ENCODE measurements around the gene IL7R. TPM values are rescaled to one million over a fixed set of nuclear protein-coding genes. Genes with fewer than 3 reads are reported as not detected.

Gene IL7R
- total RNA-seq, 2 donors from 2014 or later, result 3.1 to 3.2 TPM

GRCh38 chr5:35860686-35861085, 4.0 kb downstream of the IL7R start:
- H3K27me3 ChIP-seq, result no peaks in the 10 kb centered on the region
- no peak for TF ChIP-seq CTCF (IDR thresholded peaks at IDR 0.05)
- H3K4me1 ChIP-seq, result no peaks in the 10 kb centered on the region
- DNase-seq (ENCODE audit: low spot score), result no peak
- H3K9me3 ChIP-seq, result no peaks in the 10 kb centered on the region
- H3K36me3 ChIP-seq, result no peaks in the 10 kb centered on the region
- no peak overlapping the region for H3K27ac ChIP-seq
- H3K4me3 ChIP-seq, result no peak overlapping the region

- no peak overlapping the region for H3K4me3 ChIP-seq
- no peak for TF ChIP-seq CTCF (IDR thresholded peaks at IDR 0.05)
- H3K9me3 ChIP-seq, result no peaks in the 10 kb centered on the region
- no peaks in the 10 kb centered on the region for H3K36me3 ChIP-seq
- no peak for DNase-seq (ENCODE audit: low spot score)
- H3K27me3 ChIP-seq, result no peaks in the 10 kb centered on the region
- H3K27ac ChIP-seq, result no peak overlapping the region
- no peaks in the 10 kb centered on the region for H3K4me1 ChIP-seq
Observed at GRCh38 chr5:35861718-35862117, 5.0 kb downstream of the IL7R start.

- Histone ChIP-seq H3K27ac (no peak overlapping the region), H3K9me3 (no peaks in the 10 kb centered on the region), H3K27me3 (no peaks in the 10 kb centered on the region), H3K36me3 (no peaks in the 10 kb centered on the region), H3K4me1 (no peaks in the 10 kb centered on the region), H3K4me3 (no peak overlapping the region)
- TF ChIP-seq CTCF (IDR thresholded peaks at IDR 0.05), result no peak
- no peak for DNase-seq (ENCODE audit: low spot score)
Observed at GRCh38 chr5:35862126-35862525, 5.4 kb downstream of the IL7R start.

GRCh38 chr5:35863159-35863558, 6.5 kb downstream of the IL7R start:
- Histone ChIP-seq H3K27me3 (no peaks in the 10 kb centered on the region), H3K4me3 (no peak overlapping the region), H3K9me3 (no peaks in the 10 kb centered on the region), H3K27ac (no peak overlapping the region), H3K4me1 (no peaks in the 10 kb centered on the region), H3K36me3 (no peaks in the 10 kb centered on the region)
- DNase-seq (ENCODE audit: low spot score), result no peak
- no peak for TF ChIP-seq CTCF (IDR thresholded peaks at IDR 0.05)

- H3K9me3 ChIP-seq, result no peaks in the 10 kb centered on the region
- no peaks in the 10 kb centered on the region for H3K36me3 ChIP-seq
- TF ChIP-seq CTCF (IDR thresholded peaks at IDR 0.05), result no peak
- DNase-seq (ENCODE audit: low spot score), result no peak
- H3K4me3 ChIP-seq, result no peak overlapping the region
- no peaks in the 10 kb centered on the region for H3K4me1 ChIP-seq
- H3K27ac ChIP-seq, result no peak overlapping the region
- no peaks in the 10 kb centered on the region for H3K27me3 ChIP-seq
Observed at GRCh38 chr5:35867998-35868397, 11.3 kb downstream of the IL7R start.

GRCh38 chr5:35869685-35870277, 13.1 kb downstream of the IL7R start:
- DNase-seq (ENCODE audit: low spot score), result no peak
- Histone ChIP-seq H3K9me3 (no peaks in the 10 kb centered on the region), H3K27me3 (no peaks in the 10 kb centered on the region), H3K4me3 (no peak overlapping the region), H3K27ac (no peak overlapping the region), H3K4me1 (no peaks in the 10 kb centered on the region), H3K36me3 (no peaks in the 10 kb centered on the region)
- no peak for TF ChIP-seq CTCF (IDR thresholded peaks at IDR 0.05)
